ENCODE data around the gene NRROS. TPM values are rescaled to one million over a fixed set of nuclear protein-coding genes. Genes with fewer than 3 reads are reported as not detected.
A peak's percentile ranks its signal among the peaks of the same experiment; 100 is the strongest.

Gene NRROS
- total and polyA plus RNA-seq, 10 of the 15 experiments (the other 5 are each of a cell fraction or from before 2014, with no cell fraction given) = 0.35 to 42.2 (median 12.6) TPM

DNA sequence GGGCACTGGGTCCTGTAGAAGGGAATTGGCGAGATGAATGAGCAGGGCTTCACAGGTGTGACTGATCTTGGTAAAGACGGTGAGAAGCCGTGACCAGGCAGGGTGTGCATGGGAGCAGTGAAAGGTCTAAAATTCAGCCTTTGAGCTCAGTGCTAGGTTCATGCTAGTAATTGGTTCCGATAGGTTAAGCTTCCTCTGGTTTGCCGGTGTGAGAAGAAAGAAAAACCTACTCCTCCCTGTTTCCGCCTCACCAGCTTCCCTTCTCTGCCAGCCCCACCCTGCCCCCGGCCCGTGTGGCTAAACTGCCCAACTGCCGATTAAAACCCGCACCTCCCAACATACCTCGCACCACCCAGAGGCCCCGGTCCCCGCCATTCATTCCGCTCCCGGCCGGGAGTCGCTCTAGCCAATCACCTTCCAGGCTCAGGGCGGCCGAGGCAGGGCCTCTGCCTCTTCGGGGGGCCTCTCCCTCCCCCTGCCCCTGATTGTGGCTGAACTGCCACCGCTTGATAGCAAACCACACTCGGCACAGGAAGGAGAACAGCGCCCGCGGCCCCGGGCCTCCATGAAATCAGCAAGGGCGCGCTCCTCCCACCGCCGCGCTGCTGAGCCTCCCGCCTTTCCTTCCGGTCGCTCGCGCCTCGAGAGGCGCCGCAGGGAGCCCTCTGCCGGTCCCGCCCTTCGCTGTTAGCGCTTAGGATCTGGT is 7.3 kb upstream of the NRROS start:
- no TSS peak for BruUV-seq (replicated peaks)
- intact Hi-C loops (cut with micrococcal nuclease; ENCODE audit: unreplicated experiment) (loop anchor here (1.0 to 2.0 kb wide), 2 partner anchors 11 to 23 kb away; no protein-coding TSS in a partner anchor), in situ Hi-C loops (cut with MboI) (no loop called here)
- Histone ChIP-seq H3K4me1 (ENCODE audit: control insufficient read depth, insufficient read depth, low read length) (peaks cover 38% of the 10 kb centered on the region), H3K27me3 (replicated peaks in 1 of 2; ENCODE audit: control insufficient read depth in 2 of 2, insufficient read depth in 2 of 2, low read length in 1 of 2) (no peaks in the 10 kb centered on the region), H3K36me3 (ENCODE audit: control insufficient read depth in 2 of 2, insufficient read depth in 2 of 2, low read length in 1 of 2) (no peaks in the 10 kb centered on the region), H3K79me2 (ENCODE audit: control insufficient read depth, insufficient read depth, low read length) (peaks cover 9% of the 10 kb centered on the region), H3K27ac (ENCODE audit: control insufficient read depth, insufficient read depth) (peak overlapping the region; percentile 98), H4K20me1 (ENCODE audit: control insufficient read depth, insufficient read depth) (no peaks in the 10 kb centered on the region), H3K9me3 (replicated peaks; ENCODE audit: control insufficient read depth, insufficient read depth, low read length) (no peaks in the 10 kb centered on the region), H3K4me2 (ENCODE audit: control insufficient read depth, insufficient read depth) (peak overlapping the region; percentile 86), H3K9ac (ENCODE audit: control insufficient read depth, insufficient read depth, low read length) (peak overlapping the region; percentile 97), H3K4me3 (peak overlapping the region; percentile 72), H2AFZ (ENCODE audit: control insufficient read depth, low read depth, low read length) (peak overlapping the region; percentile 64)
- DNase-seq (ENCODE audit: low read depth, low spot score) = peak; percentile 69
- ChIA-PET SMC1A (ENCODE audit: uncharacterized antibody, unreplicated experiment) (interaction anchor here (0.6 to 8.3 kb wide), 8 partner anchors 10 to 54 kb away, joined by 3 to 82 read pairs (median 4); partner anchors contain the start of gene NRROS), POLR2A (interaction anchor here (0.6 to 5.6 kb wide), 8 partner anchors 8 to 197 kb away, joined by 3 to 59 read pairs (median 4); partner anchors contain the start of gene NRROS), RAD21 (ENCODE audit: unreplicated experiment) (interaction anchor here (0.8 to 6.0 kb wide), 7 partner anchors 9 to 308 kb away, joined by 3 to 49 read pairs (median 4); partner anchors contain the start of gene NRROS), CTCF (interaction anchor here (1.0 to 2.6 kb wide), 4 partner anchors 10 to 23 kb away, joined by 4 to 17 read pairs (median 10); no protein-coding TSS in a partner anchor)
- WGBS (ENCODE audit: insufficient coverage, insufficient replicate concordance, low lambda C conversion rate, missing lambda C conversion rate) = 0% methylated on average over 37 of the region's 43 CpGs
- FAIRE-seq = peak; percentile 61
- peak; percentile 84 for ATAC-seq
- TF ChIP-seq NR2C1 (IDR thresholded peaks at IDR 0.05) (peak; percentile 81), REST (IDR thresholded peaks at IDR 0.05; ENCODE audit: low read depth, low read length) (0 out of 2 replicates have a peak, but pooled peaks have one; percentile 23), SUPT20H (IDR thresholded peaks at IDR 0.05; ENCODE audit: borderline replicate concordance, control insufficient read depth, low read depth, low read length) (no peak), CREM (IDR thresholded peaks at IDR 0.05; ENCODE audit: low read depth) (peak; percentile 40; the same call in 1 of the 2 replicates), GATAD2B (conservative IDR thresholded peaks at IDR 0.05; ENCODE audit: low read depth) (peak; percentile 75), DPF2 (IDR thresholded peaks at IDR 0.05) (peak; percentile 63), CREB1 (IDR thresholded peaks at IDR 0.05; ENCODE audit: low read depth) (peak; percentile 47; the same call in 1 of the 2 replicates), FOS (IDR thresholded peaks at IDR 0.05; ENCODE audit: borderline replicate concordance, extremely low read depth, insufficient read length) (no peak), SREBF2 (IDR thresholded peaks at IDR 0.05; ENCODE audit: low read length) (no peak), ELK1 (IDR thresholded peaks at IDR 0.05; ENCODE audit: low read depth, low read length) (no peak; the same call in 1 of the 2 replicates), TAF1 (IDR thresholded peaks at IDR 0.05; ENCODE audit: borderline replicate concordance, low read depth, low read length) (peak; percentile 69; the same call in 1 of the 2 replicates), BACH1 (IDR thresholded peaks at IDR 0.05; ENCODE audit: borderline replicate concordance) (peak; percentile 19; the same call in 1 of the 2 replicates), CEBPB (IDR thresholded peaks at IDR 0.05; ENCODE audit: borderline replicate concordance in 1 of 2, low read depth in 2 of 2, low read length in 2 of 2) (no peak), SMAD5 (IDR thresholded peaks at IDR 0.05; ENCODE audit: low read depth) (0 out of 2 replicates have a peak, but pooled peaks have one; percentile 42)
- TF ChIP-seq, protein P1, sequence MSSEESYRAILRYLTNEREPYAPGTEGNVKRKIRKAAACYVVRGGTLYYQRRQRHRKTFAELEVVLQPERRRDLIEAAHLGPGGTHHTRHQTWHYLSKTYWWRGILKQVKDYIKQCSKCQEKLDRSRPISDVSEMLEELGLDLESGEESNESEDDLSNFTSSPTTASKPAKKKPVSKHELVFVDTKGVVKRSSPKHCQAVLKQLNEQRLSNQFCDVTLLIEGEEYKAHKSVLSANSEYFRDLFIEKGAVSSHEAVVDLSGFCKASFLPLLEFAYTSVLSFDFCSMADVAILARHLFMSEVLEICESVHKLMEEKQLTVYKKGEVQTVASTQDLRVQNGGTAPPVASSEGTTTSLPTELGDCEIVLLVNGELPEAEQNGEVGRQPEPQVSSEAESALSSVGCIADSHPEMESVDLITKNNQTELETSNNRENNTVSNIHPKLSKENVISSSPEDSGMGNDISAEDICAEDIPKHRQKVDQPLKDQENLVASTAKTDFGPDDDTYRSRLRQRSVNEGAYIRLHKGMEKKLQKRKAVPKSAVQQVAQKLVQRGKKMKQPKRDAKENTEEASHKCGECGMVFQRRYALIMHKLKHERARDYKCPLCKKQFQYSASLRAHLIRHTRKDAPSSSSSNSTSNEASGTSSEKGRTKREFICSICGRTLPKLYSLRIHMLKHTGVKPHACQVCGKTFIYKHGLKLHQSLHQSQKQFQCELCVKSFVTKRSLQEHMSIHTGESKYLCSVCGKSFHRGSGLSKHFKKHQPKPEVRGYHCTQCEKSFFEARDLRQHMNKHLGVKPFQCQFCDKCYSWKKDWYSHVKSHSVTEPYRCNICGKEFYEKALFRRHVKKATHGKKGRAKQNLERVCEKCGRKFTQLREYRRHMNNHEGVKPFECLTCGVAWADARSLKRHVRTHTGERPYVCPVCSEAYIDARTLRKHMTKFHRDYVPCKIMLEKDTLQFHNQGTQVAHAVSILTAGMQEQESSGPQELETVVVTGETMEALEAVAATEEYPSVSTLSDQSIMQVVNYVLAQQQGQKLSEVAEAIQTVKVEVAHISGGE (CRISPR knock-in tag; IDR thresholded peaks at IDR 0.05) = no peak

Data from GM12878 (cell line).